ENCODE results near the gene PANX2. TPM values are rescaled to one million over a fixed set of nuclear protein-coding genes. Genes with fewer than 3 reads are reported as not detected.

Gene PANX2
- total RNA-seq, 1 donor = under 0.01 TPM

DNA sequence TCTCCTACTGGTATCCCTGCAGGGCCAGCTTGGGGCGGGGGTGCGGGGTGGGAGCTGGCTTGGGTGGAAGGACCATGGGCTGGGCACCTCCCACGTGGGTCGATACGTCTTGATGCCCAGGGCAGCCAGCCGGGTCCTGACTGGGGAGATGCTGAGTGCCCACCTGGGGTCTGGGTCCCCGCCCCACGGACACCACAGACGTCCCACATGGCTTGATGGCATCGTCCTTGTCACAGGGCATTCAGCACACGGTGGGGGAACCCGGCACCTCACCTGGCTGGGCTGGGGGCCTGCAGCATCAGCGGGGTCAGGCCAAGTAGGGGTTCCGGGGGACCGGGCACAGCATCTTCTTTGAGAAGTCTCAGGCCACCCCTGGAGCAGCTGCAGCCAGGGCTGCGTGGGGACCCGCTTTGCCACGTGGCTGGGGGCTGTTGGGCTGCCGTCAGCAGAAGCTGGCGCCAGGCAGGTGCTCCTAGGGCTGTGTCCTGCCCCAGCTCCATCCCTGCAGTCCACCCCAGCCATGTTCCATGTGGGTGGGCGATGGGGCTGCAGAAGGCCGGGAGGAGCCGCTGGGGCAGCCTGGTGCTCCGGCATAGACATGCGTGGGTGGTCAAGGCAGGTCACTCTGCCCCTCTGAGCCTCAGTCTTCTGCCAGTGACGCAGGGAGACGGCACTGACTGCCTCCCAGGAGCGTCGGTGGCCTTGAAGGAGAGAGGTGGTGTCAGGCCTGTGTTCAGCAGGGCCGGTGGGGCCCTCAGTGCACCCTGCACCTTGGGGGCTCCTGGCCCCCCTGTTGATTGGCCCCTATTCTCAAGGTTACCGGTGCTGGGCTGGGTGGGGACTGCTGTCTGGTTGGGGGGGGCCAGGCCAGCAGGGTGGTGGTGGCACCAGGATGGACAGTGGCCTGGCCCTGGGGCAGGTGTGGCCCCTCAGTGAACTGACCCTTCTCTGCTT is 38.7 kb downstream of the PANX2 start:
- TF ChIP-seq, protein P1, sequence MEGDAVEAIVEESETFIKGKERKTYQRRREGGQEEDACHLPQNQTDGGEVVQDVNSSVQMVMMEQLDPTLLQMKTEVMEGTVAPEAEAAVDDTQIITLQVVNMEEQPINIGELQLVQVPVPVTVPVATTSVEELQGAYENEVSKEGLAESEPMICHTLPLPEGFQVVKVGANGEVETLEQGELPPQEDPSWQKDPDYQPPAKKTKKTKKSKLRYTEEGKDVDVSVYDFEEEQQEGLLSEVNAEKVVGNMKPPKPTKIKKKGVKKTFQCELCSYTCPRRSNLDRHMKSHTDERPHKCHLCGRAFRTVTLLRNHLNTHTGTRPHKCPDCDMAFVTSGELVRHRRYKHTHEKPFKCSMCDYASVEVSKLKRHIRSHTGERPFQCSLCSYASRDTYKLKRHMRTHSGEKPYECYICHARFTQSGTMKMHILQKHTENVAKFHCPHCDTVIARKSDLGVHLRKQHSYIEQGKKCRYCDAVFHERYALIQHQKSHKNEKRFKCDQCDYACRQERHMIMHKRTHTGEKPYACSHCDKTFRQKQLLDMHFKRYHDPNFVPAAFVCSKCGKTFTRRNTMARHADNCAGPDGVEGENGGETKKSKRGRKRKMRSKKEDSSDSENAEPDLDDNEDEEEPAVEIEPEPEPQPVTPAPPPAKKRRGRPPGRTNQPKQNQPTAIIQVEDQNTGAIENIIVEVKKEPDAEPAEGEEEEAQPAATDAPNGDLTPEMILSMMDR (IDR thresholded peaks at IDR 0.05; ENCODE audit: extremely low read depth, low read depth, low read length) = no peak
- Histone ChIP-seq H3K4me2 (ENCODE audit: insufficient read depth, low read length) (no peak overlapping the region), H2AFZ (ENCODE audit: low read length) (no peak overlapping the region), H3K36me3 (ENCODE audit: insufficient read depth, low read length) (peaks cover 53% of the 10 kb centered on the region), H3K4me1 (ENCODE audit: insufficient read depth, low read length) (no peaks in the 10 kb centered on the region), H3K4me3 (ENCODE audit: insufficient read depth, low read length) (no peak overlapping the region), H3K27ac (ENCODE audit: low read depth, low read length) (no peak overlapping the region), H4K20me1 (ENCODE audit: insufficient read depth, low read length) (peaks cover 36% of the 10 kb centered on the region), H3K79me2 (ENCODE audit: insufficient read depth, low read length) (peaks cover 52% of the 10 kb centered on the region), H3K27me3 (ENCODE audit: insufficient read depth, low read length) (no peaks in the 10 kb centered on the region), H3K9me3 (ENCODE audit: low read depth, low read length) (no peaks in the 10 kb centered on the region)
- peak; percentile 84 for DNase-seq (ENCODE audit: insufficient read length, low spot score, missing footprints)

DNA sequence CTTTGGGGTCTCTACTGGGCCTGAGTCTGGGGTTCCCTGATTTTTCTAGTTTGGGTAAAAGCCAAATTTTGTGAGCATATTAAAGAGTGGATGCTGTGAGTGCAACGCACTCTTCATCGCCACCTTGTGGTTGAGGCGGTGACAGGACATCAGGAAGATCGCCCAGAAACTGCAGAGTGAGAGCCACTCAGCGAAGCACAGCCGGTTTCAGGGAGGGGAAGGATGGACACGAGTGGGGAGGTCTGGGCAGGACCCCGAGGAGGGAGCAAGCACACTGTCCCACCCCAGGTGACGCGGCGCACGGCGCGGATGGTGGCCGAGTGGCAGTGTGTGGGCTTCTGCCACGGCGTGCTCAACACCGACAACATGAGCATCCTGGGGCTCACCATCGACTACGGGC is 39.4 kb downstream of the PANX2 start:
- H2AFZ ChIP-seq (ENCODE audit: low read length) = no peak overlapping the region
- H3K4me2 ChIP-seq (ENCODE audit: insufficient read depth, low read length) = no peak overlapping the region
- H3K27me3 ChIP-seq (ENCODE audit: insufficient read depth, low read length) = no peaks in the 10 kb centered on the region
- H3K9me3 ChIP-seq (ENCODE audit: low read depth, low read length) = no peaks in the 10 kb centered on the region
- TF ChIP-seq, protein P1 (IDR thresholded peaks at IDR 0.05; ENCODE audit: extremely low read depth, low read depth, low read length) = peak; percentile 81
- H3K79me2 ChIP-seq (ENCODE audit: insufficient read depth, low read length) = peaks cover 53% of the 10 kb centered on the region
- H3K27ac ChIP-seq (ENCODE audit: low read depth, low read length) = no peak overlapping the region
- no peak overlapping the region for H3K4me3 ChIP-seq (ENCODE audit: insufficient read depth, low read length)
- H4K20me1 ChIP-seq (ENCODE audit: insufficient read depth, low read length) = peaks cover 38% of the 10 kb centered on the region
- H3K4me1 ChIP-seq (ENCODE audit: insufficient read depth, low read length) = no peaks in the 10 kb centered on the region
- DNase-seq (ENCODE audit: insufficient read length, low spot score, missing footprints) = peak; percentile 99
- H3K36me3 ChIP-seq (ENCODE audit: insufficient read depth, low read length) = peaks cover 57% of the 10 kb centered on the region

DNA sequence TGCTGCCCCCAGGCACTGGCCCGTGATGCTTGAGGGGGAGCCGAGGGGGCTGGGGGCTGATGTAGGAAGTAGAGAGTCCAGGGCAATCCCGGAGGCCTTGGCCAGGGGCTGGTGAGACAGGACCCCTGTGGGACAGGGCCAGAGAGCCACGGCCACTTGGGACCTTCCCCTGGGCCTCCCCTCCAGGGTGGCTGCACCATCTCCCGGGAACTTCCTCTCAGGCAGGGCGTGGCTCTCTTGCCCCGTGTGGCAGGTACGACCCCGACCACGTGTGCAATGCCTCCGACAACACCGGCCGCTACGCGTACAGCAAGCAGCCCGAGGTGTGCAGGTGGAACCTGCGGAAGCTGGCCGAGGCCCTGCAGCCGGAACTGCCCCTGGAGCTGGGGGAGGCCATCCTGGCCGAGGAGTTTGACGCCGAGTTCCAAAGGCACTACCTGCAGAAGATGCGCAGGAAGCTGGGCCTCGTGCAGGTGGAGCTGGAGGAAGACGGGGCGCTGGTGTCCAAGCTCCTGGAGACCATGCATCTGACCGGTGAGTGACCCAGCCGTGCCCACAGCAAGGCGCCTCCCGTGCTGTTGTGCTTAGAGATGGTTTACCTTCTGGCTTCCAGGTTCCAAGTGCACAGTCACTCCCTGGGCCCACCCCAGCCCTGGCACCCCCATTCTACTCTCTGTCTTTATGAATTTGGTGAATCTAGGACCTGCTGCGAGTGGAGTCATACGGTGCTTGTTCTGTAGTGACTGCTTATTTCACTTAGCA is 40.0 kb downstream of the PANX2 start:
- Histone ChIP-seq H3K4me2 (ENCODE audit: insufficient read depth, low read length) (no peak overlapping the region), H3K36me3 (ENCODE audit: insufficient read depth, low read length) (peaks cover 60% of the 10 kb centered on the region), H4K20me1 (ENCODE audit: insufficient read depth, low read length) (peaks cover 43% of the 10 kb centered on the region), H3K27ac (ENCODE audit: low read depth, low read length) (no peak overlapping the region), H3K79me2 (ENCODE audit: insufficient read depth, low read length) (peaks cover 53% of the 10 kb centered on the region), H3K9me3 (ENCODE audit: low read depth, low read length) (no peaks in the 10 kb centered on the region), H3K27me3 (ENCODE audit: insufficient read depth, low read length) (no peaks in the 10 kb centered on the region), H3K4me1 (ENCODE audit: insufficient read depth, low read length) (no peaks in the 10 kb centered on the region), H3K4me3 (ENCODE audit: insufficient read depth, low read length) (no peak overlapping the region), H2AFZ (ENCODE audit: low read length) (no peak overlapping the region)
- TF ChIP-seq, protein P1 (IDR thresholded peaks at IDR 0.05; ENCODE audit: extremely low read depth, low read depth, low read length) = no peak
- peak; percentile 84 for DNase-seq (ENCODE audit: insufficient read length, low spot score, missing footprints)

DNA sequence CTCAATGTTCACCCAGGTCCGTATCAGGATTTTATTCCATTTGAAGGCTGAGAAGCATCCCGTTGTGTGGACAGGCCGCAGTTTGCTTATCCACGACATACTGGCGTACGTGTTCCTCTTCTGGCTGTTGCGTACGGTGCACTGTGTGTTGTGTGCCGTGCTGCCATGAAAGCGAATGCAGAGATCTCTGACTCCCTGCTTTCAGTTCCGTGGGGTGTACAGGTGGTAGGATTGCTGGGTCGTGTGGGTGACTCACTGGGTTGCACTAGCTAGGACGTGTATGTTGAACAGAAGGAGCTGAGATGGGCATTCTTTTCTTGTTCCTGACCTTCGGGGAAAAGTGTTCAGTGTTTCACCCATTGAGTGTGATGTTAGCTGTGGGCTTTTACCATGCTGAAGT is 40.6 kb downstream of the PANX2 start:
- Histone ChIP-seq H3K4me1 (ENCODE audit: insufficient read depth, low read length) (no peaks in the 10 kb centered on the region), H3K36me3 (ENCODE audit: insufficient read depth, low read length) (peaks cover 61% of the 10 kb centered on the region), H2AFZ (ENCODE audit: low read length) (no peak overlapping the region), H3K79me2 (ENCODE audit: insufficient read depth, low read length) (peaks cover 47% of the 10 kb centered on the region), H4K20me1 (ENCODE audit: insufficient read depth, low read length) (peaks cover 49% of the 10 kb centered on the region), H3K9me3 (ENCODE audit: low read depth, low read length) (no peaks in the 10 kb centered on the region), H3K27ac (ENCODE audit: low read depth, low read length) (no peak overlapping the region), H3K4me2 (ENCODE audit: insufficient read depth, low read length) (no peak overlapping the region), H3K27me3 (ENCODE audit: insufficient read depth, low read length) (no peaks in the 10 kb centered on the region), H3K4me3 (ENCODE audit: insufficient read depth, low read length) (no peak overlapping the region)
- no peak for DNase-seq (ENCODE audit: insufficient read length, low spot score, missing footprints)
- TF ChIP-seq, protein P1 (IDR thresholded peaks at IDR 0.05; ENCODE audit: extremely low read depth, low read depth, low read length) = no peak
